ENCODE measurements around the gene PPP1R14D. TPM values are rescaled to one million over a fixed set of nuclear protein-coding genes. Genes with fewer than 3 reads are reported as not detected.

Gene PPP1R14D
- total RNA-seq, 1 experiment from 2014 or later = 0.64 TPM

DNA sequence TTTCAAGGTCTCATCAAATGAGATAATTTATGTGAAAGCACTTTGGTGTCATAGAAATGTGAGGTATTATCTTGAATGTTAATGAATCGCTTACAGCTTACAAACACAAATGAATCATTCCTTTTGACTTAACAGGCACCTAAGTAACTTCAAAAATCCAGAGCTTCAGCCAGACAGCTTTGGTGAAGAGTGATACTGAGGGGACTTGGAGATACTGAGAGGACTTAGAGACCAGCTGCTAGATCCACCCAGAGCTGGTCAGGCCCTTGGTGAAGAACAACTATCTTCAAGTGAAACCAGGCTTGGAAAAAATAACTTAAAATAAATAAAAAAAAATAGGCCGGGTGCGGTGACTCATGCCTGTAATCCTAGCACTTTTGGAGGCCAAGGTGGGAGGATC lies 37.8 kb downstream of the PPP1R14D start:
- CTCF ChIA-PET = interaction anchor here (0.5 kb wide), 1 partner anchor 87 kb away, joined by 4 read pairs; no protein-coding TSS in a partner anchor
- Histone ChIP-seq H3K4me1 (ENCODE audit: control insufficient read depth, insufficient read depth, low read length) (peaks cover 15% of the 10 kb centered on the region), H3K27me3 (ENCODE audit: control insufficient read depth, insufficient read depth, low read length) (no peaks in the 10 kb centered on the region), H3K4me3 (ENCODE audit: low read depth in 2 of 2, low read length in 2 of 2) (no peak overlapping the region), H3K9me3 (ENCODE audit: control insufficient read depth, insufficient read depth, low read depth, low read length) (no peaks in the 10 kb centered on the region), H3K27ac (ENCODE audit: low read length) (no peak overlapping the region), H3K36me3 (ENCODE audit: control insufficient read depth, insufficient read depth, low read length) (no peaks in the 10 kb centered on the region)
- intact Hi-C loops (cut with micrococcal nuclease; ENCODE audit: unreplicated experiment) = no loop called here
- DNase-seq (ENCODE audit: low read depth, low spot score) (no peak), ATAC-seq (no peak)
- TF ChIP-seq, protein P1, sequence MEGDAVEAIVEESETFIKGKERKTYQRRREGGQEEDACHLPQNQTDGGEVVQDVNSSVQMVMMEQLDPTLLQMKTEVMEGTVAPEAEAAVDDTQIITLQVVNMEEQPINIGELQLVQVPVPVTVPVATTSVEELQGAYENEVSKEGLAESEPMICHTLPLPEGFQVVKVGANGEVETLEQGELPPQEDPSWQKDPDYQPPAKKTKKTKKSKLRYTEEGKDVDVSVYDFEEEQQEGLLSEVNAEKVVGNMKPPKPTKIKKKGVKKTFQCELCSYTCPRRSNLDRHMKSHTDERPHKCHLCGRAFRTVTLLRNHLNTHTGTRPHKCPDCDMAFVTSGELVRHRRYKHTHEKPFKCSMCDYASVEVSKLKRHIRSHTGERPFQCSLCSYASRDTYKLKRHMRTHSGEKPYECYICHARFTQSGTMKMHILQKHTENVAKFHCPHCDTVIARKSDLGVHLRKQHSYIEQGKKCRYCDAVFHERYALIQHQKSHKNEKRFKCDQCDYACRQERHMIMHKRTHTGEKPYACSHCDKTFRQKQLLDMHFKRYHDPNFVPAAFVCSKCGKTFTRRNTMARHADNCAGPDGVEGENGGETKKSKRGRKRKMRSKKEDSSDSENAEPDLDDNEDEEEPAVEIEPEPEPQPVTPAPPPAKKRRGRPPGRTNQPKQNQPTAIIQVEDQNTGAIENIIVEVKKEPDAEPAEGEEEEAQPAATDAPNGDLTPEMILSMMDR (IDR thresholded peaks at IDR 0.05) = no peak
- TF ChIP-seq POLR2AphosphoS5 (IDR thresholded peaks at IDR 0.05; ENCODE audit: low read depth, low read length) (no peak), REST (IDR thresholded peaks at IDR 0.05; ENCODE audit: insufficient read depth in 1 of 2, low read depth in 2 of 2, low read length in 1 of 2) (no peak), SIN3A (IDR thresholded peaks at IDR 0.05; ENCODE audit: borderline replicate concordance, insufficient read depth, low read depth, low read length) (no peak), TCF7L2 (IDR thresholded peaks at IDR 0.05; ENCODE audit: low read depth, low read length) (no peak)
- POLR2A ChIA-PET = no interaction called here
- in situ Hi-C loops (cut with HindIII; ENCODE audit: low pct_unique_long_range_greater_than_20kb, low sequenced_read_pairs) = loop anchor here (25.0 kb wide), 1 partner anchor 153 kb away; no protein-coding TSS in a partner anchor
- no TSS peak for BruUV-seq (replicated peaks)

- no peak for DNase-seq (ENCODE audit: low read depth, low spot score)
- Histone ChIP-seq H3K9me3 (ENCODE audit: control insufficient read depth, insufficient read depth, low read depth, low read length) (no peaks in the 10 kb centered on the region), H3K4me3 (ENCODE audit: low read depth in 2 of 2, low read length in 2 of 2) (no peak overlapping the region), H3K4me1 (ENCODE audit: control insufficient read depth, insufficient read depth, low read length) (peaks cover 15% of the 10 kb centered on the region), H3K27ac (ENCODE audit: low read length) (no peak overlapping the region), H3K27me3 (ENCODE audit: control insufficient read depth, insufficient read depth, low read length) (no peaks in the 10 kb centered on the region), H3K36me3 (ENCODE audit: control insufficient read depth, insufficient read depth, low read length) (no peaks in the 10 kb centered on the region)
- BruUV-seq (replicated peaks) = no TSS peak
- in situ Hi-C loops (cut with HindIII; ENCODE audit: low pct_unique_long_range_greater_than_20kb, low sequenced_read_pairs) = loop anchor here (25.0 kb wide), 1 partner anchor 153 kb away; no protein-coding TSS in a partner anchor
- TF ChIP-seq TCF7L2 (IDR thresholded peaks at IDR 0.05; ENCODE audit: low read depth, low read length) (no peak), POLR2AphosphoS5 (IDR thresholded peaks at IDR 0.05; ENCODE audit: low read depth, low read length) (no peak), REST (IDR thresholded peaks at IDR 0.05; ENCODE audit: insufficient read depth in 1 of 2, low read depth in 2 of 2, low read length in 1 of 2) (no peak), SIN3A (IDR thresholded peaks at IDR 0.05; ENCODE audit: borderline replicate concordance, insufficient read depth, low read depth, low read length) (no peak)
- TF ChIP-seq, protein P1 (IDR thresholded peaks at IDR 0.05) = no peak
- POLR2A ChIA-PET = no interaction called here
- CTCF ChIA-PET = interaction anchor here (0.5 kb wide), 1 partner anchor 88 kb away, joined by 4 read pairs; no protein-coding TSS in a partner anchor
- ATAC-seq = no peak
- intact Hi-C loops (cut with micrococcal nuclease; ENCODE audit: unreplicated experiment) = loop anchor here (10.0 kb wide), 1 partner anchor 115 kb away; no protein-coding TSS in a partner anchor
Observed at GRCh38 chr15:40789999-40790398, 38.5 kb downstream of the PPP1R14D start.
